Stomach (tissue), 4 donors: ENCODE results near the gene SEMA3A.

Experiments
- CTCF ChIP-seq, 7 experiments: fragments of 450-650 bp in 4 of 7; fragments of 200-600 bp in 3 of 7; sonication (generic) in 3 of 7; IDR thresholded peaks; one replicate each; pipeline ENCODE4 v1.5.1; 2016 to 2019; ENCODE audit warnings: antibody characterized with exemption in 7 of 7, control low read depth in 2 of 7, mild to moderate bottlenecking in 1 of 7
- POLR2A ChIP-seq, 4 donors: fragments of 450-650 bp; IDR thresholded peaks; one replicate each; pipeline ENCODE4 v1.6.1; 2016; ENCODE audit warnings: antibody characterized with exemption in 4 of 4, control low read depth in 2 of 4, mild to moderate bottlenecking in 1 of 4, moderate library complexity in 1 of 4

GRCh38 chr7:84144480-84144879 is 50.1 kb downstream of the SEMA3A start:
- TF ChIP-seq CTCF (IDR thresholded peaks at IDR 0.05) = no peak
- TF ChIP-seq POLR2A (IDR thresholded peaks at IDR 0.05) = no peak
